SK-N-SH (cell line): ENCODE measurements around the gene TMEM171. TPM values are rescaled to one million over a fixed set of nuclear protein-coding genes. Genes with fewer than 3 reads are reported as not detected.

ENCODE experiments used
- CTCF ChIA-PET: fragments of 300-600, 350-600 bp; formaldehyde crosslinking; extraction: SDS; loops from one replicate; lab custom pipeline; 2021; lab: Yijun Ruan, JAX
- POLR2A ChIA-PET: fragments of 350-600 bp; sonication (Branson Sonifier 250); formaldehyde crosslinking; extraction: SDS; loops from one replicate; lab custom pipeline; 2020; ENCODE audit warnings: antibody characterized with exemption, inconsistent platforms; lab: Yijun Ruan, JAX
- DNase-seq: peaks from one replicate; pipeline ENCODE4 v3.0.0; 2012
- H2AFZ ChIP-seq: fragments of 200-600 bp; sonication (generic); 2 replicates; pipeline ENCODE4 v1.8.1; 2016; ENCODE audit warnings: antibody characterized with exemption, mild to moderate bottlenecking, low read depth
- H3F3A ChIP-seq: fragments of 200-600 bp; sonication (generic); replicated peaks from 2 replicates; pipeline ENCODE3; 2016; ENCODE audit warnings: antibody characterized with exemption, mild to moderate bottlenecking; ENCODE audit not compliant: insufficient read depth
- H3K27ac ChIP-seq, 2 experiments: fragments of 200-500 bp in 1 of 2; fragments of 200-600 bp in 1 of 2; sonication (Bioruptor generic) in 1 of 2; sonication (generic), shearing (Covaris generic) in 1 of 2; 2 replicates each; pipeline versions ENCODE4 v1.5.1 to v1.6.1; 2014 to 2016; ENCODE audit warnings: low read depth in 2 of 2, inconsistent platforms in 1 of 2, low read length in 1 of 2, mild to moderate bottlenecking in 1 of 2, mixed read lengths in 1 of 2
- H3K27me3 ChIP-seq: fragments of 200-600 bp; sonication (generic), shearing (Covaris generic); 2 replicates; pipeline ENCODE4 v1.6.1; 2016; ENCODE audit warnings: mixed run types; ENCODE audit not compliant: insufficient read depth
- H3K36me3 ChIP-seq, 2 experiments: fragments of 200-500 bp in 1 of 2; fragments of 200-600 bp in 1 of 2; sonication (Bioruptor generic) in 1 of 2; sonication (generic) in 1 of 2; replicated peaks in 1 of 2; 2 replicates each; pipeline versions ENCODE3 to v1.5.1; 2014 to 2016; ENCODE audit warnings: low read length in 1 of 2, mild to moderate bottlenecking in 1 of 2; ENCODE audit not compliant: insufficient read depth in 2 of 2, control insufficient read depth in 1 of 2
- H3K4me1 ChIP-seq, 2 experiments: fragments of 200-500 bp in 1 of 2; fragments of 200-600 bp in 1 of 2; sonication (Bioruptor generic) in 1 of 2; sonication (generic), shearing (Covaris generic) in 1 of 2; 2 replicates each; pipeline versions ENCODE4 v1.5.1 to v1.6.1; 2014 to 2016; ENCODE audit warnings: low read depth in 1 of 2, low read length in 1 of 2, mixed run types in 1 of 2; ENCODE audit not compliant: insufficient read depth in 2 of 2, control insufficient read depth in 1 of 2
- H3K4me2 ChIP-seq: fragments of 200-600 bp; sonication (generic), shearing (Covaris generic); 2 replicates; pipeline ENCODE4 v1.6.1; 2017; ENCODE audit warnings: mixed run types
- H3K4me3 ChIP-seq, 2 experiments: fragments of 200-500 bp in 1 of 2; fragments of 200-600 bp in 1 of 2; sonication (Bioruptor generic) in 1 of 2; sonication (generic), shearing (Covaris generic) in 1 of 2; 2 replicates each; pipeline versions ENCODE4 v1.5.1 to v1.8.1; 2014 to 2016; ENCODE audit warnings: low read depth in 2 of 2, inconsistent platforms in 1 of 2, low read length in 1 of 2, mild to moderate bottlenecking in 1 of 2, mixed read lengths in 1 of 2, moderate library complexity in 1 of 2
- H3K79me2 ChIP-seq: fragments of 200-600 bp; sonication (generic); 2 replicates; pipeline ENCODE4 v1.8.1; 2017; ENCODE audit warnings: mild to moderate bottlenecking; ENCODE audit not compliant: insufficient read depth
- H3K9ac ChIP-seq: fragments of 200-600 bp; sonication (generic); 2 replicates; pipeline ENCODE4 v1.6.1; 2017; ENCODE audit warnings: mixed run types
- H3K9me2 ChIP-seq: fragments of 200-600 bp; sonication (generic); 2 replicates; pipeline ENCODE4 v1.6.1; 2017; ENCODE audit warnings: mixed run types
- H3K9me3 ChIP-seq: fragments of 200-600 bp; sonication (generic); 2 replicates; pipeline ENCODE4 v1.6.1; 2017; ENCODE audit warnings: mixed run types, mild to moderate bottlenecking, moderate library complexity
- H4K20me1 ChIP-seq: fragments of 200-600 bp; sonication (generic); 2 replicates; pipeline ENCODE4 v1.6.1; 2017; ENCODE audit warnings: mild to moderate bottlenecking, mixed run types; ENCODE audit not compliant: insufficient read depth
- CHD2 ChIP-seq: fragments of 150-350 bp; IDR thresholded peaks from 2 replicates; pipeline ENCODE4 v1.6.1; 2018; ENCODE audit warnings: low read length; ENCODE audit not compliant: partially characterized antibody
- CTCF ChIP-seq: fragments of 200-600 bp; sonication (generic); IDR thresholded peaks from 2 replicates; pipeline ENCODE4 v1.6.1; 2017; ENCODE audit warnings: antibody characterized with exemption, mild to moderate bottlenecking, moderate library complexity
- ELF1 ChIP-seq: IDR thresholded peaks from 2 replicates; pipeline ENCODE4 v1.4.0; 2012
- FOSL2 ChIP-seq: IDR thresholded peaks from 2 replicates; pipeline ENCODE4 v1.4.0; 2012; ENCODE audit warnings: low read depth, mild to moderate bottlenecking, moderate library complexity, borderline replicate concordance
- GATA2 ChIP-seq: sonication (generic); formaldehyde crosslinking; IDR thresholded peaks from 2 replicates; pipeline ENCODE4 v1.5.0; 2020; ENCODE audit warnings: mild to moderate bottlenecking, missing genetic modification reagents
- JUND ChIP-seq: IDR thresholded peaks from 2 replicates; pipeline ENCODE4 v1.4.0; 2012
- MEF2A ChIP-seq: IDR thresholded peaks from 2 replicates; pipeline ENCODE4 v1.4.0; 2012; ENCODE audit warnings: low read depth, borderline replicate concordance
- NFIC ChIP-seq: IDR thresholded peaks from 2 replicates; pipeline ENCODE4 v1.4.0; 2012; ENCODE audit warnings: borderline replicate concordance
- RCOR1 ChIP-seq: fragments of 150-350 bp; IDR thresholded peaks from 2 replicates; pipeline ENCODE4 v1.6.1; 2017; ENCODE audit warnings: antibody characterized with exemption, low read length
- REST ChIP-seq: IDR thresholded peaks from 2 replicates; pipeline ENCODE4 v1.6.1; 2012; ENCODE audit warnings: mild to moderate bottlenecking, low read depth, low read length, moderate library complexity
- RFX5 ChIP-seq: IDR thresholded peaks from 2 replicates; pipeline ENCODE4 v1.6.1; 2012; ENCODE audit warnings: mild to moderate bottlenecking, improper control_type of control experiment, low read length
- RXRA ChIP-seq: IDR thresholded peaks from 2 replicates; pipeline ENCODE4 v1.4.0; 2012; ENCODE audit warnings: low read depth, mild to moderate bottlenecking, borderline replicate concordance
- SMC3 ChIP-seq: IDR thresholded peaks from 2 replicates; pipeline ENCODE4 v1.6.1; 2012; ENCODE audit warnings: low read depth, low read length, improper control_type of control experiment
- TAF1 ChIP-seq: IDR thresholded peaks from 2 replicates; pipeline ENCODE4 v1.6.1; 2012; ENCODE audit warnings: low read depth, mild to moderate bottlenecking, low read length, moderate library complexity, borderline replicate concordance
- YY1 ChIP-seq: IDR thresholded peaks from 2 replicates; pipeline ENCODE4 v1.4.0; 2012; ENCODE audit warnings: low read depth, mild to moderate bottlenecking
- WGBS: methylation state at CpG from one replicate; pipeline ENCODE4 v1.1.6; 2017; ENCODE audit warnings: low lambda C conversion rate; 5-methylcytosine and 5-hydroxymethylcytosine counted together
- polyA plus RNA-seq, 3 experiments: library from polyadenylated mRNA; depleted of rRNA; stranded (reverse); fragments of >200 nt; gene quantifications; 2 replicates each; pipeline ENCODE4 v1.2.3, GENCODE V29; 2012
- TF ChIP-seq, protein P1 (sequence below): IDR thresholded peaks from 2 replicates; pipeline ENCODE4 v1.4.0; 2012; ENCODE audit warnings: low read depth, borderline replicate concordance

The TMEM171 gene
- polyA plus RNA-seq, 1 of the 3 experiments (the other 2 are of a cell fraction): 7.6 TPM

DNA sequence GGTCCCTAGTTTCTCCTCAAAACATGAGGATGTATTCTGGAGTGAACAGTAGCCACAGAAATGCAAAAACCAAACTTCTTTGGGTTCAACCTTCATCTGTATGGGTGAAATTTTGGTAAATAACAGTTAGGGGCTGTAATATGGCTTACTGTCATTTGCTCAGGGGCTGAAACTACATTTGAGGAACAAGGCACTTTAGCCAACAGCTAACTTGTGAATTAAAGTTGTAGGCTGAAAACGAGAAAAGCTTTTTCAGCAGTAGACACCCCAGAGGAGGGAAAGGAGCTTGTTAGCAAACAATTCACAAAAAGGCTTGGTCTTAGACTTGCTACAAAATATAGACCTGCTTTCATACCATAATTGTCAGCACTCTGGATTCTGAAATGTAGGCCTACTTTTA lies 6.6 kb downstream of the TMEM171 start:
- no peak for TF ChIP-seq FOSL2
- no peak for TF ChIP-seq JUND
- no peak for TF ChIP-seq RFX5
- TF ChIP-seq ELF1: no peak
- TF ChIP-seq, protein P1, sequence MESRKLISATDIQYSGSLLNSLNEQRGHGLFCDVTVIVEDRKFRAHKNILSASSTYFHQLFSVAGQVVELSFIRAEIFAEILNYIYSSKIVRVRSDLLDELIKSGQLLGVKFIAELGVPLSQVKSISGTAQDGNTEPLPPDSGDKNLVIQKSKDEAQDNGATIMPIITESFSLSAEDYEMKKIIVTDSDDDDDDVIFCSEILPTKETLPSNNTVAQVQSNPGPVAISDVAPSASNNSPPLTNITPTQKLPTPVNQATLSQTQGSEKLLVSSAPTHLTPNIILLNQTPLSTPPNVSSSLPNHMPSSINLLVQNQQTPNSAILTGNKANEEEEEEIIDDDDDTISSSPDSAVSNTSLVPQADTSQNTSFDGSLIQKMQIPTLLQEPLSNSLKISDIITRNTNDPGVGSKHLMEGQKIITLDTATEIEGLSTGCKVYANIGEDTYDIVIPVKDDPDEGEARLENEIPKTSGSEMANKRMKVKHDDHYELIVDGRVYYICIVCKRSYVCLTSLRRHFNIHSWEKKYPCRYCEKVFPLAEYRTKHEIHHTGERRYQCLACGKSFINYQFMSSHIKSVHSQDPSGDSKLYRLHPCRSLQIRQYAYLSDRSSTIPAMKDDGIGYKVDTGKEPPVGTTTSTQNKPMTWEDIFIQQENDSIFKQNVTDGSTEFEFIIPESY: no peak
- TF ChIP-seq SMC3: no peak
- no peak for TF ChIP-seq REST
- TF ChIP-seq TAF1: no peak
- no peak for TF ChIP-seq CHD2
- TF ChIP-seq RCOR1: no peak
- TF ChIP-seq GATA2 (CRISPR knock-in tag): no peak
- TF ChIP-seq CTCF: no peak
- TF ChIP-seq NFIC: no peak
- TF ChIP-seq MEF2A: no peak
- no peak for TF ChIP-seq YY1
- no peak for TF ChIP-seq RXRA
- no peak overlapping the region for H3K4me2 ChIP-seq
- H3K27ac ChIP-seq: no peak overlapping the region
- ChIA-PET CTCF (no interaction called here), POLR2A (no interaction called here)
- no peak overlapping the region for H3K9ac ChIP-seq
- no peaks in the 10 kb centered on the region for H3K27me3 ChIP-seq
- peaks cover 0 to 4% of the 10 kb centered on the region in 2 experiments for H3K36me3 ChIP-seq
- WGBS: 74% methylated on average over 1 of the region's 1 CpG
- H3K79me2 ChIP-seq: no peaks in the 10 kb centered on the region
- H3K4me3 ChIP-seq: no peak overlapping the region
- no peaks in the 10 kb centered on the region for H3K9me2 ChIP-seq
- no peak overlapping the region for H2AFZ ChIP-seq
- no peaks in the 10 kb centered on the region for H4K20me1 ChIP-seq
- H3F3A ChIP-seq: no peaks in the 10 kb centered on the region
- DNase-seq: no peak
- H3K4me1 ChIP-seq: peaks cover 0 to 4% of the 10 kb centered on the region in 2 experiments; a peak in 1 of 4 replicates
- no peaks in the 10 kb centered on the region for H3K9me3 ChIP-seq
